IPS-15b (cell line): ENCODE measurements around the gene SEZ6.

Experiments
- H3K27me3 ChIP-seq: one replicate; pipeline ENCODE4 v1.6.1; 2013; ENCODE audit warnings: low read length; ENCODE audit not compliant: control insufficient read depth, insufficient read depth
- H3K36me3 ChIP-seq: one replicate; pipeline ENCODE4 v1.6.1; 2013; ENCODE audit warnings: low read length; ENCODE audit not compliant: control insufficient read depth, insufficient read depth
- H3K4me1 ChIP-seq: one replicate; pipeline ENCODE4 v1.6.1; 2013; ENCODE audit warnings: mild to moderate bottlenecking, low read length; ENCODE audit not compliant: control insufficient read depth, insufficient read depth
- H3K4me3 ChIP-seq: one replicate; pipeline ENCODE4 v1.5.1; 2013; ENCODE audit warnings: low read depth, low read length
- H3K9ac ChIP-seq: one replicate; pipeline ENCODE4 v1.6.1; 2013; ENCODE audit warnings: low read depth, mild to moderate bottlenecking, low read length
- H3K9me3 ChIP-seq: one replicate; pipeline ENCODE4 v1.6.1; 2013; ENCODE audit warnings: mild to moderate bottlenecking, low read length; ENCODE audit not compliant: control insufficient read depth, insufficient read depth

Gene SEZ6

GRCh38 chr17:28993645-28994426, 12.0 kb downstream of the SEZ6 start:
- H3K36me3 ChIP-seq = no peaks in the 10 kb centered on the region
- no peak overlapping the region for H3K4me3 ChIP-seq

GRCh38 chr17:28992625-28993600, 12.9 kb downstream of the SEZ6 start:
- no peak overlapping the region for H3K4me3 ChIP-seq
- H3K9ac ChIP-seq = no peak overlapping the region
- no peaks in the 10 kb centered on the region for H3K36me3 ChIP-seq
- H3K9me3 ChIP-seq = no peaks in the 10 kb centered on the region
- peaks cover 10% of the 10 kb centered on the region for H3K4me1 ChIP-seq
- peaks cover 7% of the 10 kb centered on the region for H3K27me3 ChIP-seq

More at GRCh38 chr17:28993645-28994426, 12.0 kb downstream of the SEZ6 start:
- H3K27me3 ChIP-seq = peaks cover 7% of the 10 kb centered on the region
- H3K9me3 ChIP-seq = no peaks in the 10 kb centered on the region
- H3K4me1 ChIP-seq = peaks cover 10% of the 10 kb centered on the region
- no peak overlapping the region for H3K9ac ChIP-seq

- Histone ChIP-seq H3K9ac (peak overlapping the region; percentile 1), H3K4me1 (peaks cover 7% of the 10 kb centered on the region), H3K27me3 (peaks cover 3% of the 10 kb centered on the region), H3K9me3 (no peaks in the 10 kb centered on the region), H3K36me3 (no peaks in the 10 kb centered on the region), H3K4me3 (no peak overlapping the region)
Measured at GRCh38 chr17:28992185-28992584, 13.6 kb downstream of the SEZ6 start.

- H3K36me3 ChIP-seq = no peaks in the 10 kb centered on the region
- H3K9me3 ChIP-seq = no peaks in the 10 kb centered on the region
- peaks cover 5% of the 10 kb centered on the region for H3K4me1 ChIP-seq
- H3K9ac ChIP-seq = no peak overlapping the region
- no peak overlapping the region for H3K4me3 ChIP-seq
- peaks cover 3% of the 10 kb centered on the region for H3K27me3 ChIP-seq
Measured at GRCh38 chr17:28991779-28992178, 14.1 kb downstream of the SEZ6 start.

- no peak overlapping the region for H3K4me3 ChIP-seq
- H3K36me3 ChIP-seq = no peaks in the 10 kb centered on the region
- peaks cover 7% of the 10 kb centered on the region for H3K27me3 ChIP-seq
- H3K9me3 ChIP-seq = no peaks in the 10 kb centered on the region
- H3K4me1 ChIP-seq = peaks cover 5% of the 10 kb centered on the region
- no peak overlapping the region for H3K9ac ChIP-seq
Measured at GRCh38 chr17:28989028-28989427, 16.8 kb downstream of the SEZ6 start.

- peaks cover 5% of the 10 kb centered on the region for H3K4me1 ChIP-seq
- H3K27me3 ChIP-seq = peaks cover 7% of the 10 kb centered on the region
Measured at GRCh38 chr17:28988475-28988874, 17.4 kb downstream of the SEZ6 start.

GRCh38 chr17:28986714-28987655, 18.8 kb downstream of the SEZ6 start:
- H3K27me3 ChIP-seq = peaks cover 7% of the 10 kb centered on the region
- H3K4me3 ChIP-seq = peak overlapping the region; percentile 4
- H3K9ac ChIP-seq = no peak overlapping the region
- H3K36me3 ChIP-seq = no peaks in the 10 kb centered on the region
- H3K4me1 ChIP-seq = peaks cover 5% of the 10 kb centered on the region
- H3K9me3 ChIP-seq = no peaks in the 10 kb centered on the region

More at GRCh38 chr17:28988475-28988874, 17.4 kb downstream of the SEZ6 start:
- Histone ChIP-seq H3K9me3 (no peaks in the 10 kb centered on the region), H3K4me3 (no peak overlapping the region), H3K36me3 (no peaks in the 10 kb centered on the region), H3K9ac (no peak overlapping the region)

- peaks cover 7% of the 10 kb centered on the region for H3K27me3 ChIP-seq
- H3K36me3 ChIP-seq = no peaks in the 10 kb centered on the region
- peaks cover 5% of the 10 kb centered on the region for H3K4me1 ChIP-seq
- H3K9me3 ChIP-seq = no peaks in the 10 kb centered on the region
- H3K9ac ChIP-seq = no peak overlapping the region
- peak overlapping the region; percentile 4 for H3K4me3 ChIP-seq
Measured at GRCh38 chr17:28985950-28986713, 19.7 kb downstream of the SEZ6 start.

GRCh38 chr17:28983286-28984230, 22.3 kb downstream of the SEZ6 start:
- H3K4me3 ChIP-seq = no peak overlapping the region
- peaks cover 10% of the 10 kb centered on the region for H3K27me3 ChIP-seq
- H3K9me3 ChIP-seq = no peaks in the 10 kb centered on the region
- peaks cover 5% of the 10 kb centered on the region for H3K4me1 ChIP-seq
- no peak overlapping the region for H3K9ac ChIP-seq
- H3K36me3 ChIP-seq = no peaks in the 10 kb centered on the region
